Fibroblast of gingiva (primary cell): ENCODE data around the gene PGAP1.
"Not testable (repeated sequence)": the region's sequence is repeated elsewhere in the genome, so short reads cannot be mapped to it uniquely, and the experiment has no call there.

Experiments used
- DNase-seq: peaks from one replicate; pipeline ENCODE4 v3.0.0-alpha.2; 2011; ENCODE audit warnings: low read depth

PGAP1 gene

DNA sequence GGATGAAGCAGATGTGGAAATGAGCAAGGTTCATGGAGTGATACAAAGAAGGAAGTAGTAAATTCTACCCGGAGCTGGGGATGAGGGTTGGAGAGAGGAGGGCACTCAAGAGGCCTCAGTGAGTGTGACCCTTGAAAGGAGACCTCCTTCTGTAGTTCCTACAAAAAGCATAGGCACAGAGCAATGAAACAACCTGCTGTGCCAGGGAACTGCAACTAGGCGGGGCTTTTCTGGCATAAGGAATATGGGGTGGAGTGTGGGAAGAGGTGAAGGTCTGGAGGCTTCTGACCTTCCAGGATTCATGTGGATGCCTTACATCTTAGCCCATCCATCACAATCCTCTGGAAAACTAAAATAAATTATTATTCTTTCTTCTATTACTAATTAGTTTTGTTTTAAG is 25.5 kb upstream of the PGAP1 start:
- DNase-seq: no peak

GRCh38 chr2:196949116-196949515 is 22.6 kb upstream of the PGAP1 start:
- no peak for DNase-seq

- DNase-seq: no peak
Observed at GRCh38 chr2:196944570-196944969, 18.1 kb upstream of the PGAP1 start.

GRCh38 chr2:196941398-196942078 is 15.0 kb upstream of the PGAP1 start:
- no peak for DNase-seq

GRCh38 chr2:196939371-196939770 is 12.9 kb upstream of the PGAP1 start:
- no peak for DNase-seq

- no peak for DNase-seq
Observed at GRCh38 chr2:196935432-196935831, 8.9 kb upstream of the PGAP1 start.

- DNase-seq: no peak
Observed at GRCh38 chr2:196934672-196935071, 8.2 kb upstream of the PGAP1 start.

- DNase-seq: no peak
Observed at GRCh38 chr2:196931555-196931954, 5.0 kb upstream of the PGAP1 start.

DNA sequence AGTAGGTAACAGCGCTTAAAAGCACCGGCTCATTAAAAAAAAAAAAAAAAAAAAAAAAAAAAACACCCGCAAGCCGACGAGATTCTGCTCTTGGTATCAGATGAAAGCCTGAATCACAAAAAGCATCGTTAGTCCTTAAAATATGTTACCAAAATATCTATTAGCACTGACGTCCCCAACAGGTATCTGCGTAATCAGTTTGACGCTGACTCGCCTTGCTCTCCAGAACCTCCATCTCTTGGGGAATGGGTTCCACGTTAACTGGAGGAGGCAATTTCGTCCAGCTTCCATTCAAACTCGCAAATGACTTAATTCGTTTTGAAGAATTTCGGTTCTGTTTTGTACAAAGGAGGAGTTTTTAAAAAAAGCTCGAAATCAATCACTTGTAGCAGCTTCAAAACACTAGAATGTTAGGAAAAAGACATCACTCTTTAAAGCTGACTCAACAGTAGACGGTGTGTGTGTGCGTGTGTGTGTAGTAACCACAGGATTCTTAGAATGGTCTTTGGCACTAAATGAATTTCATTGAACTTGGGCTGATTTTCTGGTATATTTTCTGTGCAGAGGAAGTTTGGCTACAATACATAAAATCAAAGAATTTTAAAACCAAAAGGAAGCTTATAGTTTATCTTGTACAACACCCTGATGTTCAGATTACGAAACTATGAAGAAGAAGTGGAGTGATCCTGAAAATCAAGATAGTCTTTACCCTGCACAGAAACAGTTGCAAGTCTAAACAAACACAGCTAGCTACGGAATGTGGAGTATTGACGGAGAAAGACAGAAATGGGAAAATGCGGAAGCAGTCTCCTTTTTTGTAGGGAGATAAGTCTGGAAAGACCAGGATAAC is 1.1 kb upstream of the PGAP1 start:
- peak; percentile 70 for DNase-seq

DNA sequence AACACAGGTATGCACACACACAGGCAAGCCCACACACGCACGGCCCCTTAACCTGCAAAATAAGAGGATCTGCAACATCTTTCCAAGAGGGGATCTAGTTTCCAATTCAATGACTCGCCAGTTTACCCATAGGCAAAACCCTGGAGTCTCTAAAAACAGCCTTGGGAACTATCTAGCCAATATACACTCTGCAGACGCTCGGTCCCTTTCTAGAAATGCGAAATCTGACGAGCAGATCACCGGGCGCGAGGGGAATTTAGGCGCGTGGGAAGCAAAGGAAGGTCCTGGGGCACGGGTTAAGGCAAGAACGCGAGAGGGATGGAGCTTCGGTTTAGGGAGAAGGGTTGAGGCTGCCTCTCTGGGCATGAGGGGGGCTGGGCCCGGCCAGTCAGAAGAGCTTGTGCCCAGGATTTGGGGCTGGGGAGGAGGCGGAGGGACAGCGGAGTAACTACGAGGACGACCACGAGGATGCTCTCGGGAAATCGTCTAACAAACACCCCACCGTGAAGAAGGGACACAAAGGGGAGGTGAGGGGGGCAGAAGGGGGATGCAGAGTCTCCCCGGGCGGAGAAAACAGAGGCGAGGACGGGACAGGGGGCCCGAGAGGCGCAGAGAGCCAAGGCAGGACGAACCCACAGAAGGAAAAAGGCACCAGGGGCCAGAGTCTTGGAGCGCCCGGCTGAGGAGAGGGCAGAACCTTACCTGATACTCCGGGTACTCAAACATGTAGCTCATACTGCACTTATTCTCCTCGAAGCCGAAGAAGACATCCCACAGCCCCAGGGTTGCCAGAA is 542 bp downstream of the PGAP1 start:
- peak; percentile 27 for DNase-seq

GRCh38 chr2:196925051-196925767 is 1.3 kb downstream of the PGAP1 start:
- peak; percentile 26 for DNase-seq

DNA sequence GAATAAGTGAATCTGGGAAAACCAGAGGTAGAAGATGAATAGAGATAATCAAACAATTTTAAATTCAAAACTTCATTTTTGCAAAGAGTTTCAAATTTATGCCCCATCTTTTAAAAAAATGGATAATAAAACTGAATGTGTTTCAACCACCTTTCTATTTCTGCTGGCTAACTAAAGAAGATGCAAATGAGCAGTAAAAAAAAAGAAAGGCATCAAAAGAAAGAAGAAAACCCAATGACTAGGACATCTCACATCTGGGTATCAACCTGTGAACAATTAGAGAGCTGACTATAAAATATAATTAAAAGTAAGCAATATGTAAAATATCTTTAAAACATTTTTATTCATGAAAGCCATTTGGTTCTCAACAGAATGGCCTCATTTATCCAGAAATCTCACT is 2.5 kb downstream of the PGAP1 start:
- DNase-seq: no peak

DNA sequence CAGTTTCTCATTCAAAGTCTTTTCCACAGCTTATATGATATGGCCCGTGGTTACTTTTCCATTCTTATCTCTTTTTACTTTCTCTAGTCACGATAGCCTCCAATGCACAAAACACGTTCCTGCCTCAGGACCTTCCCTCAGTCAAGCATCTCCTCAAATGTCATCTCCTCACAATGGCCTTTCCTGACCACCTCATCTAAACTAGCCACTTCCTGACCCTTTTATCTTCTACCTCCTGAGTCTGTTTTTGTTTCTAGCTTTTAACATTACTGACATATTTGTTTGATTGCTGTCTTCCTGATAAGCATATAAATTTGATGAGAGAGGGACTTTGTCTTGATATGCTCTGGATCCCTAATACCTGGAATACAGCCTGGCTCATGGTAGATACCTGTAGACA is 7.6 kb downstream of the PGAP1 start:
- DNase-seq: no peak

DNA sequence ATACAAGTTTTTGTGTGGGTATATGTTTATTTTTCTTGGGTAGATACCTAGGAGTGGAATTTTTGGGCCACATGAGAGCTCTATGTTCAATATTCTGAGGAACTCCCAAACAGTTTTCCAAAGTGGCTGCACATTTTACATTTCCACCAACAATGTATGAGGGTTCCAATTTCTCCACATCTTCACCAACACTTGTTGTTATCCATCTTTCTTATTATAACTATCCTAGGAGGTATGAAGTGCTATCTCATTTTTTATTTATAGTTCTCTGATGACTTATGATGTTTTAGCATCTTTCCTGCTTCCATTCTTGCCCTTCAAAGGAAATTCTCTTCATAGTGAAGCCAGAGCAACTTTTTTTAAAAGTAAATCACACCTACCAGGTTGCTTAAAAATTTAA is 8.7 kb downstream of the PGAP1 start:
- no peak for DNase-seq

DNA sequence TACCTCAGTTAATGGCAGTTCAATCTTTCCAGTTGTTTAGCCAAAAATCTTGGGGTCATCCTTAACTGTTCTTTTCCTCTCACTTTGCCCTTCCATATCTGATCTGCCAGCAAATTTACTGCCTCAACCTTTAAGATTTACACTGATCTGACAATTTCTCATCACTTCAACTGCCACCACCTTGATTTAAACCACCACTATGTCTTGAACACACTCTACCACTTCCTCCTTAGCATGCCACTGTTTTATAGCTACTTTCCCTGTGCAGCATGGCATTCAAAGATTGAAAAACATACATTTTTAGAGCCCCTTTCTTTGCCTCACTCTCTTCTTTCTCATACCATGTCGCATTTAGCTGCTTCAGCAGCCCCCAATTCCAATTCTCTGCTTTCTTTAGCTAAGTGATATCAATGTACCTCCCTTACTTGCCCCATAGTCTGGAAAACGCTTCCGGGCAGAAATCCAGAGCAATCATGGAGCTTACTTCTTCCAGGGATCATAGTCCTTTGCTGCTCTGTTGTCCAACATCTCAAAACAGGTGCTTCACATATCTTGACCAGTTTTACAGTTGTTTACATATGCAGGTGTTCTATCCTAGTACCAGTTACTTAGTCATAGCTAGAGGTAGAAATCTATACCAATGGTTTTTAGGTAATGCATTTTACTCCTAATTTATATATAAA is 10.9 kb downstream of the PGAP1 start:
- no peak for DNase-seq

GRCh38 chr2:196914867-196915460 is 11.5 kb downstream of the PGAP1 start:
- DNase-seq: no peak

DNA sequence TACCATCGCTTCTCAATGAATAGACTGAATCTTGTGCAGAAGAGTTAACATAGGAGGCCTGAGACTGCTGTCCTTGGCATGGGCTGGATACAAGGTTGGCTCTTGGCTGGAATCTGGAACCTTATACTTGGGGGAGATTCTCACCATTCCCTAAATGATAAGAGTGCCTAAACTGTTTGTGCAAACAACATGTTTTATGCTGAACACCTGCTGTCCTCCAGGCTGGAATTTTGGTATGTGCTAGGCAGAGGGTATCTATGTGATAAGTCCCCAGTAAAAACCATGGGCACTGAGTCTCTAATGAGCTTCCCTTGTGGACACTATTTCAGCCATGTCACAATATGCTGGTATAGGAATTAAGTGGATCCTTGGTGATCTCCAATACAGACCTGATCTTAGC is 12.8 kb downstream of the PGAP1 start:
- no peak for DNase-seq

DNA sequence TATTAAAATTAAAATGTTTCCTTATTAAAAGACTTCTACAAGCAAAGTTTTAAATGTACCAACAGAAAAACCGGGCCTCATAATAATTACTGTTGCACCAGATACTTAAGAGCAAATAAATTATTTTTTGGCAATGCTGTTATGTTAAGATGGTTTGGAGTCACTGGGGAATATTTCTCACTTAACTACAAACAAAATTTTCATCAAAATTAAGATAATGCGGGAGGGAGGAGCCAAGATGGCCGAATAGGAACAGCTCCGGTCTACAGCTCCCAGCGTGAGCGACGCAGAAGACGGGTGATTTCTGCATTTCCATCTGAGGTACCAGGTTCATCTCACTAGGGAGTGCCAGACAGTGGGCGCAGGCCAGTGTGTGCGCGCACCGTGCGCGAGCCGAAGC is 21.1 kb downstream of the PGAP1 start:
- not testable (repeated sequence) for DNase-seq

DNA sequence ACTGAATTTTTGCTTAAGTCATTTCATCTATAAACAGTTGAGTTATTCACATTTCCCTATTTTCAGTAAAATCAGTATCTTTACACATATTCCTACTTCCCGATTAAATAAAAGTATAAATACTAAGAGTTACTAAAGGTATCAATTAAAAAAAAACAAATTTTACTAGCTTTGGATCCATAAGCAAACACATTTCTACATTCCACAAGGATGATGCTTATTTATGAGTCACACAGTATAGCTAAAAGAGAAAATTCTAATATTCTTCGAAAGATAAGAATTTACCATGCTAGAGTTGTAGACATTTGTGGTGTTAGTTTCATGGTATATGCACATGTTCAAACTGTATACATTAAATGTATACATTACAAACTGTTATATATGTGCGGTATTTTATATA is 23.7 kb downstream of the PGAP1 start:
- DNase-seq: no peak

GRCh38 chr2:196900843-196901242 is 25.7 kb downstream of the PGAP1 start:
- no peak for DNase-seq

GRCh38 chr2:196899976-196900375 is 26.5 kb downstream of the PGAP1 start:
- no peak for DNase-seq
